HG03571 (cell line): ENCODE data around the gene OR7G1.

ENCODE experiments used
- ATAC-seq: cut with Tn5 transposase; IDR thresholded peaks from one replicate; pipeline ENCODE4 v1.9.1; 2021; ENCODE audit not compliant: unreplicated experiment

Gene OR7G1

GRCh38 chr19:9115307-9115813 is at the start of gene OR7G1:
OR7G1 (minus strand) TSS chr19:9115763; CDS start chr19:9115763, 0 bp downstream.
- ATAC-seq: no peak

GRCh38 chr19:9165261-9165660 is 49.7 kb upstream of the OR7G1 start:
- ATAC-seq: no peak

- no peak for ATAC-seq
Observed at GRCh38 chr19:9161427-9161826, 45.9 kb upstream of the OR7G1 start.

GRCh38 chr19:9159891-9160290 is 44.3 kb upstream of the OR7G1 start:
- no peak for ATAC-seq

- no peak for ATAC-seq
Observed at GRCh38 chr19:9156304-9156703, 40.7 kb upstream of the OR7G1 start.

- ATAC-seq: no peak
Observed at GRCh38 chr19:9155591-9155990, 40.0 kb upstream of the OR7G1 start.

- ATAC-seq: no peak
Observed at GRCh38 chr19:9151367-9151766, 35.8 kb upstream of the OR7G1 start.

- no peak for ATAC-seq
Observed at GRCh38 chr19:9150650-9151049, 35.1 kb upstream of the OR7G1 start.

- ATAC-seq: no peak
Observed at GRCh38 chr19:9149997-9150396, 34.4 kb upstream of the OR7G1 start.

GRCh38 chr19:9148697-9149096 is 33.1 kb upstream of the OR7G1 start:
- ATAC-seq: no peak

GRCh38 chr19:9146882-9147281 is 31.3 kb upstream of the OR7G1 start:
- no peak for ATAC-seq

- no peak for ATAC-seq
Observed at GRCh38 chr19:9144920-9145319, 29.4 kb upstream of the OR7G1 start.

- peak; percentile 96 for ATAC-seq
Observed at GRCh38 chr19:9140159-9140874, 24.8 kb upstream of the OR7G1 start, which contains the start of gene ZNF317. ZNF317 (plus strand) TSS chr19:9140397; CDS start chr19:9156017, 15,620 bp downstream.

- ATAC-seq: peak; percentile 23
Observed at GRCh38 chr19:9139609-9140158, 24.1 kb upstream of the OR7G1 start.

GRCh38 chr19:9132422-9132821 is 16.9 kb upstream of the OR7G1 start:
- no peak for ATAC-seq

- no peak for ATAC-seq
Observed at GRCh38 chr19:9130965-9131364, 15.4 kb upstream of the OR7G1 start.

GRCh38 chr19:9128171-9128570 is 12.6 kb upstream of the OR7G1 start:
- no peak for ATAC-seq

- ATAC-seq: no peak
Observed at GRCh38 chr19:9126900-9127405, 11.4 kb upstream of the OR7G1 start, which contains the start of gene OR7G3. OR7G3 (minus strand) TSS chr19:9126950; CDS start chr19:9126950, 0 bp downstream.

GRCh38 chr19:9116547-9116946 is 984 bp upstream of the OR7G1 start:
- ATAC-seq: no peak

- ATAC-seq: no peak
Observed at GRCh38 chr19:9109959-9110358, 5.6 kb downstream of the OR7G1 start.

GRCh38 chr19:9107375-9107774 is 8.2 kb downstream of the OR7G1 start, which contains the start of gene OR7G2:
OR7G2 (minus strand) TSS chr19:9107475; CDS start chr19:9103243, 4,232 bp downstream.
- no peak for ATAC-seq

GRCh38 chr19:9086761-9087160 is 28.8 kb downstream of the OR7G1 start, which contains the start of gene OR1M1:
OR1M1 (plus strand) TSS chr19:9087061; CDS start chr19:9093245, 6,184 bp downstream.
- no peak for ATAC-seq
